ENCODE data around the gene CCDC194. TPM values are rescaled to one million over a fixed set of nuclear protein-coding genes. Genes with fewer than 3 reads are reported as not detected.

Gene CCDC194
- total and polyA plus RNA-seq, 2 of the 13 experiments (the other 11 are each of a cell fraction or from before 2014, with no cell fraction given): 0.13 to 0.21 TPM

GRCh38 chr19:17346109-17346671 is 47.8 kb downstream of the CCDC194 start (continued):
- no peak for TF ChIP-seq ZNF639 (CRISPR knock-in tag; conservative IDR thresholded peaks at IDR 0.05)
- TF ChIP-seq ZFP62 (CRISPR knock-in tag; IDR thresholded peaks at IDR 0.05): no peak
- no peak for TF ChIP-seq ARNTL (CRISPR knock-in tag; IDR thresholded peaks at IDR 0.05)
- no peak for TF ChIP-seq ZNF800 (CRISPR knock-in tag; IDR thresholded peaks at IDR 0.05)
- no peak for TF ChIP-seq ZBTB25 (CRISPR knock-in tag; IDR thresholded peaks at IDR 0.05)
- TF ChIP-seq STAT6 (CRISPR knock-in tag; IDR thresholded peaks at IDR 0.05; ENCODE audit: borderline replicate concordance): no peak
- peak; percentile 43; the same call in 1 of the 2 replicates for TF ChIP-seq IRF2 (CRISPR knock-in tag; IDR thresholded peaks at IDR 0.05)
- peak; percentile 83 for TF ChIP-seq KDM2A (CRISPR knock-in tag; IDR thresholded peaks at IDR 0.05; ENCODE audit: borderline replicate concordance, low read depth)
- TF ChIP-seq PCBP1 (IDR thresholded peaks at IDR 0.05; ENCODE audit: borderline replicate concordance, low read depth, low read length): no peak
- TF ChIP-seq MLLT10 (CRISPR knock-in tag; IDR thresholded peaks at IDR 0.05): no peak
- no peak for TF ChIP-seq HMGXB3 (CRISPR knock-in tag; IDR thresholded peaks at IDR 0.05; ENCODE audit: borderline replicate concordance)
- no peak for TF ChIP-seq SNRNP70 (IDR thresholded peaks at IDR 0.05; ENCODE audit: low read depth, low read length)
- TF ChIP-seq ZSCAN20 (CRISPR knock-in tag; IDR thresholded peaks at IDR 0.05; ENCODE audit: borderline replicate concordance): no peak
- TF ChIP-seq ZNF274 (CRISPR knock-in tag; IDR thresholded peaks at IDR 0.05): no peak
- TF ChIP-seq EHMT2 (IDR thresholded peaks at IDR 0.05; ENCODE audit: borderline replicate concordance, low read depth, low read length): no peak
- 0 out of 2 replicates have a peak, but pooled peaks have one; percentile 32 for TF ChIP-seq ZFP90 (CRISPR knock-in tag; IDR thresholded peaks at IDR 0.05; ENCODE audit: borderline replicate concordance)
- no peak for TF ChIP-seq NR2F2 (IDR thresholded peaks at IDR 0.05; ENCODE audit: borderline replicate concordance, low read depth)
- peak; percentile 59; the same call in 1 of the 2 replicates for TF ChIP-seq KLF12 (CRISPR knock-in tag; IDR thresholded peaks at IDR 0.05; ENCODE audit: borderline replicate concordance)
